ENCODE data around the gene SULF2.

The SULF2 gene

GRCh38 chr20:47708953-47709833, 76.1 kb downstream of the SULF2 start:
- DNase-seq, result no peak

DNA sequence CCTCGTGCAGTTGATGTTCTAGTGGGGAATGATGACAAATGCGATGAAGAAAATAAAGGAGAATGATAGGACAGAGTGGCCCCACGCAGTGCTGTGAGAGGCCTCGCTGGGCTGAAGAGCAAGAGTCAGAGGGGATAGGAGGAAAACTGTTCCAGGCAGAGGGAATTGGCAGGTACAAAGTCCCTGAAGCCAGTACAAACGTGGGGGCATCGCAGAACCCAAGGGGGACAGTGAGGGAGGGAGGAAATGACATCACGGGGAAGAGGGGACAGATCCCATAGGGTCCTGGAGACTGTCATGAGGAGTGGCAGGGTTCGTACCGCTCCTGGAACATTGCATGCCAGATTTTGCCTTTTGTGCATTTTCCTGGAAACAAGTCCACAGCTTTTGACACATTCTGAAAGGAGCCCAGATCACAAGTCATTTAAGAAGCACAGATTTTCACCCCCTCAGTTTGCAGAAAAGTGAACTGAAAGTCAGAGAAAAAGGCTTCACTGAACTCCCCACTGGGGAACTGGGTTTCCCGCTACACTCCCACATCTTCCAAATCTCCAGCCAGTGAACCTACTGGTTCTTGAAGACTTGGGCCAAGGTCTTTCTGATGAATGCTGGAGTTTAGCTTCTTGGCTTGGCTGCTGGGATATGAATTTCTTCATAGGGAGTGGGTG, 77.0 kb downstream of the SULF2 start:
- DNase-seq, result no peak

DNA sequence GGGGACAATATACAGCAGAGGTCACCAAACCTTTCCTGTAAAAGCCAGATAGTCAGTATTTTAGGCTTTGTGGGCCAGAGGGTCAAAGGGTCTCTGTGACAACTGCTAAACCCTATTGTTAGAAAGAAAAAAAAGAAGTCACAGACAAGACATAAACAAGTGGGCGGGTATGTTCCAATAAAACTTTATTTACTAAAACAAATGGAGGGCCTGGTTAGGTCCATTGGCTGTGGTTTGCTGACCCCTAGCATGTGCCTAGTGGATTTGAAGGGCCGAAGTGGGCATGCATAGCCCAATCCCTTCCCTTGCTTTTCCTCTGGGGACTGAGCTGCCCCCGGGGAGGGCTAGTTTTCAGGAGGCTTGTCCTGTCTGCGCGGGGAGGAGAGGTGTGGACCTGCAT, 78.9 kb downstream of the SULF2 start:
- no peak for DNase-seq

GRCh38 chr20:47705497-47705856, 79.8 kb downstream of the SULF2 start:
- no peak for DNase-seq

DNA sequence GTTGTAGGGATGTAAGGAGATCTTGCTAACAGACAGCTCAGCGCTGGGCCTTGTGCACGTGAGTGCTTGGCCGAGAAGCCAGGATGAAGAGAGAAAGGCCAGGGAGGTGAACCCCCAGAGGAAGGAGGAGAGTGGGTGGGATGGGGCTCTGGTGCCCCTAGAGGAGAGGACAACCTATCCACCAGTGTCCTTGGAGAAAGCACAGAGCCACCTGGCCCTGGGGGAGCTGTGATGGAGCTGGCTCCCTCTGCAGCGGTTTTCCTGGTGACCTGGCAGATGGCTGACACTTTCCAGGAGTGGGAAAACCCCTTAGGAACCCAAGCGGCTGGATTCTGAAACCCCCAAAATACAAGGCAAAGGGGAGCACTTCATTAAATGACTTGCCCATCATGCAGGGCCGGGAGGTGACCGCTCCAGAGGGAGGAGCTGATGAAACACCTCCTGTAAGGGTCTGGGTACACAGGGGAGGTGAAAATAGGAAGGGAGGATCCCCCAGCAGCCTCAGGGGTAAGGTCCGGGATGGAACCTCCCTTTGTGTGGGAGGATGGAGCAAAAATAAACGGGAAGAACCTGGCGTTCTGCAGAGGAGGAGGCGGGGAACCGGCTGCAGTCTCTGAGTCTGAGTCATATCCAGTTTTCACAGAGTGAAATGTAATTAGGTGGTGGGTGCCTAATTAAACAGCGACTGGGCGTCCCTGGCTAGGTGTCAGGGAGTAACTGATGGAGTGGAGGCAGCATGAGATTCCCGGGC, 80.4 kb downstream of the SULF2 start:
- DNase-seq, result no peak

DNA sequence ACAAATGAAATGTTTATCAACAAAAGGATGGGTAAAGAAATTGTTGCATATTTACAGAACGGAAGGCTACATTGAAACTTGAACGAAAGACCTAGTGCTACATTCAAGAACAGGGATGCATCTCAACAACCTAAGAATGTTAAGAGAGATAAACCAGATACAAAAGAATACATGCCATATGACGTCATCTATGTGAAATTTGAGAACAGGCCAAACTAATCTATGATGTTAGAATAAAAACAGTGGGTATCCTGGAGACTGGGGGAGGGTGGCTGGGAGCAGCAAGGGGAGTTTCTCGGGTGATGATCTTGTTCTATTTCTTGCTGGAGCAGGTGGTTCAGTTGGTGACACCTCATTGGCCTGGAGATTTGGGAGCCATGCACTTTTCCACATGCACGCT, 81.5 kb downstream of the SULF2 start:
- no peak for DNase-seq

- DNase-seq, result no peak
Measured at GRCh38 chr20:47701612-47702011, 83.7 kb downstream of the SULF2 start.

- DNase-seq, result no peak
Measured at GRCh38 chr20:47700327-47700726, 85.0 kb downstream of the SULF2 start.

DNA sequence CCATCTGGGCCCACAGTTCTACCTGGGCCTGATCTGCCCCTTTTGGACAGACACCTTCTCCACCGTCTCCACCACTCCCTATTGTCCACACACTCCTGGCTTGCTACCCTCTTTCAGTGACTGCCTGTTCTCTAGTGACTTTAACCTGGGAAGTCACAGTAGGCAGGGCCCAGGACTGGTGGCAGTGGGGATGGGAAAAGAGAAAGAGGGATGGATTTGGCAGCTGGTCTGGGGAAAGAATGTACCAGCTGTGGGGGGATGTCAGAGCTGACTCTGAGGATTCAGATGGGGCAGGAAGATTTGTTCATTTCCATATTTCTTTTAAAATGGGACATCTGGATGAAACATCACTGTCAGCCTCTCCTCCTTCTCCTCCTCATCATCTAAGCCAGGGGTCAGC, 85.5 kb downstream of the SULF2 start:
- no peak for DNase-seq

- no peak for DNase-seq
Measured at GRCh38 chr20:47698142-47698541, 87.1 kb downstream of the SULF2 start.

GRCh38 chr20:47696856-47697255, 88.4 kb downstream of the SULF2 start:
- no peak for DNase-seq

DNA sequence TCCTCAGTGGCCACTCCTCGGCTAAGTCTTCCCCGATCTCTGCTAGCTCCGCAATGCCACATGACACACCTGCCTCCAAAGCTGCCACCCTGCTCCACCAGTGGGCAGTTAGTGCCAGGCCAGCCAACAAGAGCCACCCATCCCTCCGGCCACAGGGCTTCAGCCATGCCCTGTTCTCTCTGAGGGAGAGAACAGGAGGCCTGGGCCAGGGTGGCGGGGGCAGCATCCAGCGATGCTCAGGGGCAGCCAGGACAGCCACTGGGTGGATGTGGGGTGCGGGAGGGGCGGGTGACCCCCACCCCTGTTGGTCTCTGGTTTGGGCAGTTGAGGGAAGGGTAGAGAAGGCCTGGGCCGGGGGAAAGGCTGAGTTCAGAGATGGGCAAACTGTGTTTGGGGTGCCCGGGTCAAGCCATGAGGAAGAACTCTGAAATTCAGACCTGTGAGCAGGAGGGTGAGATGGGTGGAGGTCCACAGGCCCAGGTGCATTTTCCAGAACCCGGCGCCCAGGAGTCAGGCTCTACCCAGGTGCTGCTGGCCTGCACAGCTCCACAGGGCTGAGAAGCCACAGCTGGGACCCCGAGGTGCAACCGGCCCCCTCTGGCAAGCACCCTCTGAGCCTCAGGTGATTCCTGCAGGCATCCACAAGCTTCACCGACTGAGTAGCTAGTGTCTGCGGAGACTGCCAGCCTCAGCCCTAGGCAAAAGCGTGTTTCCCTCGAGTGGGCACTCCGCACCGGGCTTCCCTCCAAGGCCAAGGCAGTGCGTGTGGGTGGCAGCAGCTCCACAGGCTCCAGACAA, 91.1 kb downstream of the SULF2 start:
- DNase-seq, result no peak

DNA sequence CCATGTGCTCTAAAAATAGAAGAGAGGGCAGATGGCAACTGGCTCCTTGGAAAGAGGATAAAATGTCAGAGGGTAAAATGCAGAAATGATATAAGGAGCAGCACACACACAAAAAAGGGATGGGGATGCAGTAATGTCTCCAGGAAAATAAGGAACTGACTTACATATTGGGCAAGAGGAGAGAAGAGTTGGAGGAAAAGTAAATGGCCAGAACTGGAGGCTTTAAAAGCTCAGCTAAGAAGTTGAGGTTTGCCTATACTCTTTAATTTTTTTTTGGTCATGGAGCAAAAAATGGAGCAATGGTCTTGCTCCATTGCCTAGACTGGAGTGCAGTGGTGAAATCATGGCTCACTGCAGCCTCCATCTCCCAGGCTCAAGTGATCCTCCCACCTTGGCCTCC, 93.7 kb downstream of the SULF2 start:
- no peak for DNase-seq

GRCh38 chr20:47689731-47690130, 95.5 kb downstream of the SULF2 start:
- no peak for DNase-seq

GRCh38 chr20:47688385-47689381, 96.6 kb downstream of the SULF2 start:
- no peak for DNase-seq

GRCh38 chr20:47687095-47687987, 97.9 kb downstream of the SULF2 start:
- DNase-seq, result no peak

DNA sequence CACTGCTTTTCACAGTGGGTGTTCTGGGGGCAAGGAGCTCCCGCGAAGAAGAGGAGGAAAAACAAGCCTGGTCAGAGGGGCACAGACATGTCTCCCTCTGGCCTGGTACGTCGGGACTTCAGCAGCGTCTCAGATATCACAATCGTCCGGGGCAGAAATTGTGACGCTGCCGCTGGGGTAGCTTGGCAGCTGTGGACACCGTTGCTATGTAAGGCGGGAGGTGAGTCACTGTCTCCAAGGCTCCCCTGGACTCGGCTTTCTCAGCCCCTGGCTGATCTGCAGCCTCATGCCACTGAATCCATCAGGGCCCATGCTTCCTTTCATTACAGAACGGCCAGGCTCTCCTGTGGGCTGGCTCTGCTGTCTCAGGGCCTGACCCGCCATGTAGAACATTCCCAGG, 98.7 kb downstream of the SULF2 start:
- no peak for DNase-seq

DNA sequence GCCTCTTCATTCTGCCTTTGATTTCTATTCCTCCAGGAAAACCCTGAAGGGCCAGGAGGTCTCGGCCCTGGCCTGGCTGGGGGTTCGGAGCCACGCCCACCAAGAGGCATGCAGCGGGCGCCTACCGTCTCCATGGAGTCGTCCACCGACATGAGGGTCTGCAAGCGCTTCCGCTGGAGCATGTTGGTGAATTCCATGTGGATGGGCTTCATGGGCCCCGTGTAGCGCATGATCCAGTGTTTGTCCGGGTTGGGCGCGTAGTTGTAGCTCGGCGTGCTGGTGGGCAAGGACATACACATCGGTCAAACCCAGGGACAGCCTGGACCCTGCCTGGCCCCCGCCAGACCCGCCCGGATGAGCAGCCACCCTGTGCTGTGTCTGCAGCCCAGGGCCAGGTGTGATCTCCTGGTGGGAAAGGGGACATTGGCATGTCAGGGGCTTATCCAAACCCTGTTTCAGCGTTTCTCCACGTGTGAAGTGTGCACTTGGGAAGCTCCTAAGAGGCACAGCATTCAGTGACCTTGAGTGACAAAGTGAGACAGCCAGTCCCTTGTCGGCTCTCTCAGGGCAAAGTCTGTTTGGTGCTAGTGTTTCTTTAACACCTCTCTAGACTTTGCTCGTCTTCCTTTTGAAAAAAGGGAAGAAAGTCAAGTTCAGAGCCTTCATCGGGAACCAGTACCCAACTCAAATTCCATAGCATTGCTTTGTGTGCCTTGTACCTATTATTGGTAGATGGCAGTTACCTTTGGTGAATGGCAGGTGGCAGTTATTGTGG, 100.8 kb downstream of the SULF2 start:
- DNase-seq, result no peak

DNA sequence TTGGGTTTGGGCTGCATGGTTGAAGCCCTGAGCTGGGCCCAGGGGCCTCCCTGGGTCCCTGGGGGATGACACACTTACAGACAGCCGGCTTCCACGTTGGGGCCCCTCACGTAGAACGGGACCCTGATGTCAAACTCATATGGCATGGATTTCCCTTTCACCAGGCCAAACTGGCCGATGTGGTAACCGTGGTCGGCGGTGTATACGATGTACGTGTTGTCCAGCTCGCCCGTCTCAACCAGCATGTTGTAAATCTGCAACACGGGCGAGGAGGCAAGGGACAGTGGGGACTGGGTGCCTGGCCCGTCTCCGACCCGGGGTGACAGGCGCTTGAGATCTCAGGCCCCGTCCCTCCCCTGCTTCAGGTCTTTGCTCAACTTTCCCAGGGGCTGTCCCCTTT, 102.4 kb downstream of the SULF2 start:
- no peak for DNase-seq

Data from CD4-positive, alpha-beta T cell treated with Interleukin-17A for 4 hours (primary cell).